ENCODE measurements around the gene NPFFR1. TPM values are rescaled to one million over a fixed set of nuclear protein-coding genes. Genes with fewer than 3 reads are reported as not detected.

The NPFFR1 gene
- not detected in 2 replicates for total RNA-seq

- peaks cover 64% of the 10 kb centered on the region for H3K27me3 Mint-ChIP-seq (ENCODE audit: insufficient read depth)
- H3K27ac Mint-ChIP-seq: no peak within 1 kb of the TSS
- peaks cover 4% of the 10 kb centered on the region for H3K9me3 Mint-ChIP-seq
- peaks cover 4% of the 10 kb centered on the region for H3K36me3 Mint-ChIP-seq (ENCODE audit: low read depth)
- intact Hi-C loops (cut with micrococcal nuclease): no loop called here
- H3K4me1 Mint-ChIP-seq (ENCODE audit: low read depth): no peaks in the 10 kb centered on the region
- no peak within 1 kb of the TSS for H3K4me3 Mint-ChIP-seq
- DNase-seq (ENCODE audit: low spot score): no peak
These were observed at the start of gene NPFFR1 for GRCh38 chr10:70283445-70284399. NPFFR1 (minus strand) TSS chr10:70284004; CDS start chr10:70283676, 328 bp downstream.

DNA sequence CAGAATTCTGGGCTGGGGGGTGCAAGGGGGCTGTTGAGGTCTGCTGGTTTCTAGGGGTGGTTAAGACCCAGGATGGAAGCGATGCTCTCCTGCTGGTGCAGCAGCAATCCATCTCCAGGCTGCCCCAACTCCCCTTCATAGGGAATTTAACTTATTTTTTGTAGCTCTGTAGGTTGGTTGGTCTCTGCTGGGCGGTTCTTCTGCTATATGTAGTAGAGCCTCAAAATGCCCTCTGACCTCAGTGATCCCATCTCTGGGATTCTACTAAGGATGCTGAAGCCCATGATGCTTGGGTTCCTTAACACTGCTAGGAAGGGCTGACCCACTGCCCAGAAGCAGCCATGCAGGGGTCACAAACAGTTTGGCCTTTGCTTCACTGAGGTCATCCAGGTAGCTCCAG is 49.5 kb upstream of the NPFFR1 start:
- Mint-ChIP-seq H3K27me3 (ENCODE audit: insufficient read depth) (peaks cover 4% of the 10 kb centered on the region), H3K27ac (no peak overlapping the region), H3K9me3 (peaks cover 9% of the 10 kb centered on the region), H3K4me1 (ENCODE audit: low read depth) (peaks cover 18% of the 10 kb centered on the region), H3K4me3 (no peak overlapping the region), H3K36me3 (ENCODE audit: low read depth) (peaks cover 3% of the 10 kb centered on the region)
- DNase-seq (ENCODE audit: low spot score): no peak
- intact Hi-C loops (cut with micrococcal nuclease): no loop called here

DNA sequence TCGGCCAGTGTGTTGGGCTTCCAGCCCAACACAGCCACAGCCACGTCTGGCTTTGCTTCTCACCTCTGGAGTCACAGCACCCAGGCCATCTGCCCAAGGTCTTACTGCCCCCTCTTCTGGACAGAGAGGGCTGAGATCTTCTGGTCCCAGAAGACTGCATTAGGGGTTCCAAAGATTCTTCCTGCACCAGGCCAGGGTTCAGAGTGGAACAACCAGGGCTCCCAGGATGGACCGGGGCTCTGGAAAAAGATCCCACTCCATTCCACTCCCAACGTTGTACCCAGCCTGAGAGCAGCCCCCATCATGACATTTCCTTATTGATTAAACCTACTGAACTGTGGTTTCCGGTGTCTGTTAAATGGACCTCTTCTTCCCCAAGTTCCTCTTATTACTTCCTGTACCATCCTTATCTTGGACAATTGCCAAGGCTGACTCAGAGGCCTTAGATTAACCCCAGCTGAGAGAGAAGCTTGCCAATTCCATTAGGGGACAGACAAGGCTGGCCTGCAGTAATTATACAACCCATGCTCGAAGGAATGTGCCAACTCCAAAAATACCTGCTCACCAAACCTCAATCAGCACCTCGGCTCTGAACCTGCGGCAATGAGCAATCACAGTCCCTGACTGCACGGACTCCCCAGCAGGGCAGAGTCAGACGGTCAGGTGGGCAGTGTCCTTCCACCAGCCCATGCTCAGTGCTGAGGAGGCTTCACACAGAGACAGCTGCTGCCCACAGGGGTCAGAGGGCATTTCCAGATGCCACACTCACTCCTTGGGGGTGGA is 47.9 kb upstream of the NPFFR1 start:
- Mint-ChIP-seq H3K27me3 (ENCODE audit: insufficient read depth) (peaks cover 4% of the 10 kb centered on the region), H3K27ac (no peak overlapping the region), H3K9me3 (peaks cover 9% of the 10 kb centered on the region), H3K4me3 (no peak overlapping the region), H3K36me3 (ENCODE audit: low read depth) (peaks cover 3% of the 10 kb centered on the region), H3K4me1 (ENCODE audit: low read depth) (peaks cover 18% of the 10 kb centered on the region)
- intact Hi-C loops (cut with micrococcal nuclease): no loop called here
- DNase-seq (ENCODE audit: low spot score): no peak

- H3K36me3 Mint-ChIP-seq (ENCODE audit: low read depth): peaks cover 1% of the 10 kb centered on the region
- peaks cover 4% of the 10 kb centered on the region for H3K27me3 Mint-ChIP-seq (ENCODE audit: insufficient read depth)
- no peak for DNase-seq (ENCODE audit: low spot score)
- peaks cover 4% of the 10 kb centered on the region for H3K9me3 Mint-ChIP-seq
- H3K4me1 Mint-ChIP-seq (ENCODE audit: low read depth): peaks cover 18% of the 10 kb centered on the region
- no peak overlapping the region for H3K27ac Mint-ChIP-seq
- intact Hi-C loops (cut with micrococcal nuclease): no loop called here
- no peak overlapping the region for H3K4me3 Mint-ChIP-seq
These were observed 47.3 kb upstream of the NPFFR1 start for GRCh38 chr10:70331160-70331485.

DNA sequence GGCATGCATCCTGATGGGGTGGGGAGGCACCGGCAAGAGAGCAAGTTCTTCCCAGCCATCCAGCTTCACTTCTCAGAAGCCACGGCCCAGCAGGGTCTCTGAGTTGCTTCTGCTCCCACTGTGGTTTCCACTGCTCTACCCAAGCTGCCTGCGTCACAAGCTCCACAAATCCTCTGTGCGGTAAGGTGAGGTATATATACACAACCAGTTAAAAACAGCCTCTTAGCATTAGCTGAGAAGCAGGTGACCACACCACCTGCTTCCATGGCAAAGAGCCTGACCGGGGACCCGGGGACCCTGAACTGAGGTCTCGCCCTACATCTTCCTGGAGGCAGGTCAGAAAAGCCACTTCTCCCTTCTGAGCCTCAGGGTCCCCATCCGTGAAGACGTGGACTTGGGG is 46.9 kb upstream of the NPFFR1 start:
- no peak for DNase-seq (ENCODE audit: low spot score)
- peaks cover 4% of the 10 kb centered on the region for H3K27me3 Mint-ChIP-seq (ENCODE audit: insufficient read depth)
- H3K9me3 Mint-ChIP-seq: peaks cover 4% of the 10 kb centered on the region
- H3K4me3 Mint-ChIP-seq: no peak overlapping the region
- H3K4me1 Mint-ChIP-seq (ENCODE audit: low read depth): peaks cover 18% of the 10 kb centered on the region
- intact Hi-C loops (cut with micrococcal nuclease): no loop called here
- H3K27ac Mint-ChIP-seq: no peak overlapping the region
- peaks cover 1% of the 10 kb centered on the region for H3K36me3 Mint-ChIP-seq (ENCODE audit: low read depth)

GRCh38 chr10:70328967-70329366 is 45.2 kb upstream of the NPFFR1 start:
- Mint-ChIP-seq H3K27me3 (ENCODE audit: insufficient read depth) (peaks cover 4% of the 10 kb centered on the region), H3K27ac (no peak overlapping the region), H3K9me3 (peaks cover 4% of the 10 kb centered on the region), H3K36me3 (ENCODE audit: low read depth) (no peaks in the 10 kb centered on the region), H3K4me1 (ENCODE audit: low read depth) (peaks cover 18% of the 10 kb centered on the region), H3K4me3 (no peak overlapping the region)
- intact Hi-C loops (cut with micrococcal nuclease): no loop called here
- DNase-seq (ENCODE audit: low spot score): no peak

GRCh38 chr10:70328018-70328417 is 44.2 kb upstream of the NPFFR1 start:
- intact Hi-C loops (cut with micrococcal nuclease): no loop called here
- H3K4me3 Mint-ChIP-seq: no peak overlapping the region
- DNase-seq (ENCODE audit: low spot score): no peak
- H3K36me3 Mint-ChIP-seq (ENCODE audit: low read depth): no peaks in the 10 kb centered on the region
- H3K4me1 Mint-ChIP-seq (ENCODE audit: low read depth): peaks cover 27% of the 10 kb centered on the region
- peaks cover 4% of the 10 kb centered on the region for H3K9me3 Mint-ChIP-seq
- peaks cover 4% of the 10 kb centered on the region for H3K27me3 Mint-ChIP-seq (ENCODE audit: insufficient read depth)
- no peak overlapping the region for H3K27ac Mint-ChIP-seq

DNA sequence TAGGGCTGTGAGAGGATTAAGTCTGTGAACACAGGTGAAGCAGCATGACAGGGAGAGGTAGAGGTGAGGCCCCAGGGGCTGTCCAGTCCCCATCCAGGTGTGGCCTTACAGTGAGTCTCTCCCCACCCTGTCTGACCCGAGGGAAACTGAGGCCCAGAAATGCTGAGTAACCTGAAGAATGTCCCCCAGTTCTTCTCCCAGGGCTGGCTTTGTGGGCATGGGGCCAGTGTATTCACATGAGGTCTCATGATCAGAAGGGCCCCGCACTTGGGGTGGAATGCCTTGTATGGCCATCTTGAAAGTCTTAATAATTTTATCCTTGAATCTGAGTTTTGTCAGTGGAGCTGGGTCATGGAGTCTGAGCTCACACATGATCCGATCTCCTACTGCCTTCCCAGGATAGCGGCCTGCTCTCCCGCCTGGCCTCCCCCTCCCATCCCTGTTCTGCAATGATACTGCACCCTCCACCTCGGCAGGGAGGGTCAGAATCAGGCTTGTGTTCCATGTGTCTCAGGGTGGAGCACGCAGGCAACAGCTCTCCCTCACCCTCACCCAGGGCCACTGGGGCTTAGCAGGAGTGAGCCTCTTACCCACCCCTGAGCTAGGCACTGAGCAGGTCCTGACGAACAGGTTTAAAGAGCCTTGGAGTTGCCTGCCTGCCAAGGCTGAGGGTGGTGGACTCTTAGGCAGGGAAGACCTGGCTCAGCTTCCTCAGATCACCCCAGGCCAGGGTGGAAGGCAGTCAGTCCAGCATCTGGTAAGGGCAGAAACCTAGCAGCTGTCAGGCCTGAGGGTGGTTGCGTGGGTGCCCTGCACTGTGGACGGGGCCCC is 41.4 kb upstream of the NPFFR1 start:
- Mint-ChIP-seq H3K27ac (no peak overlapping the region), H3K9me3 (no peaks in the 10 kb centered on the region)
- intact Hi-C loops (cut with micrococcal nuclease): no loop called here

GRCh38 chr10:70324339-70324861 is 40.6 kb upstream of the NPFFR1 start:
- H3K27me3 Mint-ChIP-seq (ENCODE audit: insufficient read depth): peaks cover under 1% of the 10 kb centered on the region
- no peak for DNase-seq (ENCODE audit: low spot score)

More for the DNA sequence above, 41.4 kb upstream of the NPFFR1 start:
- peaks cover 14% of the 10 kb centered on the region for H3K4me1 Mint-ChIP-seq (ENCODE audit: low read depth)
- no peak for DNase-seq (ENCODE audit: low spot score)
- peaks cover 4% of the 10 kb centered on the region for H3K27me3 Mint-ChIP-seq (ENCODE audit: insufficient read depth)
- no peak overlapping the region for H3K4me3 Mint-ChIP-seq
- no peaks in the 10 kb centered on the region for H3K36me3 Mint-ChIP-seq (ENCODE audit: low read depth)

GRCh38 chr10:70323697-70324338 is 40.0 kb upstream of the NPFFR1 start:
- H3K9me3 Mint-ChIP-seq: no peaks in the 10 kb centered on the region
- no peaks in the 10 kb centered on the region for H3K27me3 Mint-ChIP-seq (ENCODE audit: insufficient read depth)
- intact Hi-C loops (cut with micrococcal nuclease): no loop called here
- H3K36me3 Mint-ChIP-seq (ENCODE audit: low read depth): no peaks in the 10 kb centered on the region
- no peak overlapping the region for H3K4me3 Mint-ChIP-seq
- DNase-seq (ENCODE audit: low spot score): no peak
- H3K4me1 Mint-ChIP-seq (ENCODE audit: low read depth): peaks cover 14% of the 10 kb centered on the region
- H3K27ac Mint-ChIP-seq: no peak overlapping the region

More at GRCh38 chr10:70324339-70324861, 40.6 kb upstream of the NPFFR1 start:
- Mint-ChIP-seq H3K4me3 (no peak overlapping the region), H3K4me1 (ENCODE audit: low read depth) (peaks cover 14% of the 10 kb centered on the region), H3K9me3 (no peaks in the 10 kb centered on the region), H3K27ac (no peak overlapping the region), H3K36me3 (ENCODE audit: low read depth) (no peaks in the 10 kb centered on the region)
- intact Hi-C loops (cut with micrococcal nuclease): no loop called here

DNA sequence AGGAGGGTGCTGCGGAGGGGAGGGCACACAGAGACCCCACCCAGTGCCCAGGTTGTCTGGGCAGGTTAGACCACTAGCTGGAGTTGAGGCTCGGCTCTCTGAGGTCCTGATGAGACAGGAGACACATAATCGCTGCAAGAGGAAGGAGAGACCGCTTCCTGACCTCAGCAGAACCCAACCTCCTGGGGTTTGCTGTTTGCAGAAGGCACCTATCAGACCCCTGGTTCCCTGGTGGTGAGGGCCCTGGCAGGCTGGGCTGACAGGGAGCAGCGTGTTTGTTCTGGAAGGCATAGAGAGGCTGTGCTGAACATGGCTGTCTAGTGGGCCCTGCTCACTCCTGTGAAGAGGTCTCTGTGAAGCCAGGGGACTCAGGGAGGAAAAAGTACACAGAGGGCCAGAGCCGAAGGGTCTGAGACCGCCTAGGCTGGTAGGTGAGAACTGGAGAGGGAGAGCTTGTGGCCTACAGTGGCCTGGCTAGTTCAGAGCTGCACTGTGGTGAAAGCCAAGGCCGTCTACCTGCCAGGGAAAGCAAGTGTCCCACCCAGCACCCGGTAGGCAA is 39.4 kb upstream of the NPFFR1 start:
- Mint-ChIP-seq H3K27ac (peak overlapping the region; percentile 12), H3K9me3 (no peaks in the 10 kb centered on the region), H3K36me3 (ENCODE audit: low read depth) (no peaks in the 10 kb centered on the region), H3K4me1 (ENCODE audit: low read depth) (peaks cover 14% of the 10 kb centered on the region), H3K4me3 (no peak overlapping the region), H3K27me3 (ENCODE audit: insufficient read depth) (no peaks in the 10 kb centered on the region)
- intact Hi-C loops (cut with micrococcal nuclease): no loop called here
- DNase-seq (ENCODE audit: low spot score): no peak

Data from activated T-helper 1 cell treated with anti-CD3 and anti-CD28 coated beads, Interleukin-12 subunit alpha, Interleukin-12 subunit beta, Interleukin-2, Interleukin-4 antibody, amounts not matched to agents 30 ng/mL and 10 ng/mL and 1 ng/mL, durations not matched to agents 14 hours and 24 hours and 36 hours (primary cell).